Effector memory CD4-positive, alpha-beta T cell (primary cell): ENCODE results near the gene GOLGA6C.
"Not testable (repeated sequence)": the region's sequence is repeated elsewhere in the genome, so short reads cannot be mapped to it uniquely, and the experiment has no call there.

Experiments
- DNase-seq, 3 donors: peaks; one replicate each; pipeline ENCODE4 v3.0.0-alpha.2; 2020
- H3K27ac ChIP-seq: 2 replicates; pipeline ENCODE4 v1.7.0; 2013; ENCODE audit warnings: mild to moderate bottlenecking, low read length, moderate library complexity; ENCODE audit not compliant: insufficient read depth, poor library complexity, severe bottlenecking
- H3K27me3 ChIP-seq: replicated peaks from 2 replicates; pipeline ENCODE4 v1.7.0; 2013; ENCODE audit warnings: mild to moderate bottlenecking, low read length; ENCODE audit not compliant: insufficient read depth, control insufficient read depth, poor library complexity, severe bottlenecking
- H3K36me3 ChIP-seq: 2 replicates; pipeline ENCODE4 v1.7.0; 2013; ENCODE audit warnings: mild to moderate bottlenecking, low read length, moderate library complexity; ENCODE audit not compliant: control insufficient read depth, insufficient read depth
- H3K4me1 ChIP-seq: 2 replicates; pipeline ENCODE4 v1.7.0; 2013; ENCODE audit warnings: low read length, mild to moderate bottlenecking; ENCODE audit not compliant: control insufficient read depth, insufficient read depth, poor library complexity, severe bottlenecking
- H3K4me3 ChIP-seq: 2 replicates; pipeline ENCODE4 v1.7.0; 2013; ENCODE audit warnings: low read length, low read depth, mild to moderate bottlenecking; ENCODE audit not compliant: insufficient read depth, poor library complexity, severe bottlenecking
- H3K9me3 ChIP-seq: 2 replicates; pipeline ENCODE4 v1.7.0; 2013; ENCODE audit warnings: mild to moderate bottlenecking, low read length, moderate library complexity; ENCODE audit not compliant: control insufficient read depth

The GOLGA6C gene

GRCh38 chr15:75215107-75216004 is 42.8 kb upstream of the GOLGA6C start:
- Histone ChIP-seq H3K4me3 (no peak overlapping the region), H3K4me1 (no peaks in the 10 kb centered on the region), H3K36me3 (peaks cover 18% of the 10 kb centered on the region), H3K9me3 (no peaks in the 10 kb centered on the region), H3K27me3 (no peaks in the 10 kb centered on the region), H3K27ac (no peak overlapping the region)
- no peak for DNase-seq

GRCh38 chr15:75217012-75217411 is 41.1 kb upstream of the GOLGA6C start:
- Histone ChIP-seq H3K27ac (no peak overlapping the region), H3K27me3 (no peaks in the 10 kb centered on the region), H3K4me1 (no peaks in the 10 kb centered on the region), H3K36me3 (peaks cover 3% of the 10 kb centered on the region), H3K4me3 (no peak overlapping the region), H3K9me3 (no peaks in the 10 kb centered on the region)
- DNase-seq, result no peak

- H3K36me3 ChIP-seq, H3K27ac ChIP-seq, H3K4me1 ChIP-seq, DNase-seq, H3K4me3 ChIP-seq, H3K27me3 ChIP-seq, H3K9me3 ChIP-seq: not testable (repeated sequence)
These were observed 40.6 kb upstream of the GOLGA6C start for GRCh38 chr15:75217574-75217973.

- not testable (repeated sequence) for H3K36me3 ChIP-seq, H3K27me3 ChIP-seq, DNase-seq, H3K4me3 ChIP-seq, H3K27ac ChIP-seq, H3K9me3 ChIP-seq, H3K4me1 ChIP-seq
These were observed 38.6 kb upstream of the GOLGA6C start for GRCh38 chr15:75219507-75219929.

GRCh38 chr15:75223688-75224087 is 34.4 kb upstream of the GOLGA6C start:
- Histone ChIP-seq H3K4me3 (no peak overlapping the region), H3K27me3 (no peaks in the 10 kb centered on the region), H3K36me3 (no peaks in the 10 kb centered on the region), H3K27ac (no peak overlapping the region), H3K9me3 (no peaks in the 10 kb centered on the region), H3K4me1 (no peaks in the 10 kb centered on the region)
- DNase-seq, result no peak

GRCh38 chr15:75224281-75224680 is 33.9 kb upstream of the GOLGA6C start:
- H3K4me1 ChIP-seq, result no peaks in the 10 kb centered on the region

GRCh38 chr15:75225102-75225836 is 32.9 kb upstream of the GOLGA6C start:
- H3K9me3 ChIP-seq, H3K4me3 ChIP-seq, H3K27ac ChIP-seq: not testable (repeated sequence)

More at GRCh38 chr15:75224281-75224680, 33.9 kb upstream of the GOLGA6C start:
- H3K27me3 ChIP-seq, result no peaks in the 10 kb centered on the region
- H3K27ac ChIP-seq, result no peak overlapping the region
- no peaks in the 10 kb centered on the region for H3K9me3 ChIP-seq
- no peak overlapping the region for H3K4me3 ChIP-seq
- no peak for DNase-seq
- H3K36me3 ChIP-seq, result no peaks in the 10 kb centered on the region

GRCh38 chr15:75225951-75226732 is 32.0 kb upstream of the GOLGA6C start:
- Histone ChIP-seq H3K9me3 (no peaks in the 10 kb centered on the region), H3K4me3 (no peak overlapping the region), H3K4me1 (no peaks in the 10 kb centered on the region), H3K27ac (no peak overlapping the region), H3K27me3 (no peaks in the 10 kb centered on the region), H3K36me3 (no peaks in the 10 kb centered on the region)
- DNase-seq, result no peak

More at GRCh38 chr15:75225102-75225836, 32.9 kb upstream of the GOLGA6C start:
- H3K36me3 ChIP-seq, H3K4me1 ChIP-seq, H3K27me3 ChIP-seq, DNase-seq: not testable (repeated sequence)

GRCh38 chr15:75227112-75227511 is 31.0 kb upstream of the GOLGA6C start:
- H3K27ac ChIP-seq, H3K27me3 ChIP-seq, H3K36me3 ChIP-seq, H3K9me3 ChIP-seq, DNase-seq, H3K4me3 ChIP-seq, H3K4me1 ChIP-seq: not testable (repeated sequence)
